Stomach (tissue), 4 donors: Measurements from ENCODE around the gene KCNT1.

Source experiments
- POLR2A ChIP-seq, 4 donors: fragments of 450-650 bp; IDR thresholded peaks; one replicate each; pipeline ENCODE4 v1.6.1; 2016; ENCODE audit warnings: antibody characterized with exemption in 4 of 4, control low read depth in 2 of 4, mild to moderate bottlenecking in 1 of 4, moderate library complexity in 1 of 4
- TF ChIP-seq, protein P1 (sequence below), 7 experiments: fragments of 450-650 bp in 4 of 7; fragments of 200-600 bp in 3 of 7; sonication (generic) in 3 of 7; IDR thresholded peaks; one replicate each; pipeline ENCODE4 v1.5.1; 2016 to 2019; ENCODE audit warnings: antibody characterized with exemption in 7 of 7, control low read depth in 2 of 7, mild to moderate bottlenecking in 1 of 7

DNA sequence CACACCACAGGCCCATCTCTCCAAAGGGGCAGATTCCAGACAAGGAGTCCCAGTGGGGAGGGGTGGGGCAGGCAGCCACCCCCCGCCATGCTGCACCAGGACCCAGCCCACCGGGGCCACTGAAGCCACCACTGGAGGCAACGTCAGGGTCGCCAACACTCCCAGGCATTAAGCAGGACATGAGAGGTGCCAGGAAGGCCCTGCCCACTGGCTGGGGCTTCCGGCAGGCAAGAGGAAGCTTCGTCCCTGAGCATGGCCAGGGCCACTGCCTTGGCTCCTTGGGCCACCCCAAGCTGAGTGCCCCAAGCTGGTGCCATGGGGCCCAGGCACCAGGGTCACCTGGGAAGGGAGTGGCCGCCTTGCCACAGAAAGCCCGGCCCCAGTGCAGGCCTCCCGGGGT lies 17.5 kb downstream of the KCNT1 start:
- TF ChIP-seq, protein P1, sequence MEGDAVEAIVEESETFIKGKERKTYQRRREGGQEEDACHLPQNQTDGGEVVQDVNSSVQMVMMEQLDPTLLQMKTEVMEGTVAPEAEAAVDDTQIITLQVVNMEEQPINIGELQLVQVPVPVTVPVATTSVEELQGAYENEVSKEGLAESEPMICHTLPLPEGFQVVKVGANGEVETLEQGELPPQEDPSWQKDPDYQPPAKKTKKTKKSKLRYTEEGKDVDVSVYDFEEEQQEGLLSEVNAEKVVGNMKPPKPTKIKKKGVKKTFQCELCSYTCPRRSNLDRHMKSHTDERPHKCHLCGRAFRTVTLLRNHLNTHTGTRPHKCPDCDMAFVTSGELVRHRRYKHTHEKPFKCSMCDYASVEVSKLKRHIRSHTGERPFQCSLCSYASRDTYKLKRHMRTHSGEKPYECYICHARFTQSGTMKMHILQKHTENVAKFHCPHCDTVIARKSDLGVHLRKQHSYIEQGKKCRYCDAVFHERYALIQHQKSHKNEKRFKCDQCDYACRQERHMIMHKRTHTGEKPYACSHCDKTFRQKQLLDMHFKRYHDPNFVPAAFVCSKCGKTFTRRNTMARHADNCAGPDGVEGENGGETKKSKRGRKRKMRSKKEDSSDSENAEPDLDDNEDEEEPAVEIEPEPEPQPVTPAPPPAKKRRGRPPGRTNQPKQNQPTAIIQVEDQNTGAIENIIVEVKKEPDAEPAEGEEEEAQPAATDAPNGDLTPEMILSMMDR (IDR thresholded peaks at IDR 0.05), result no peak
- TF ChIP-seq POLR2A (IDR thresholded peaks at IDR 0.05), result no peak
